Measurements from ENCODE around the gene TBC1D5. TPM values are rescaled to one million over a fixed set of nuclear protein-coding genes. Genes with fewer than 3 reads are reported as not detected.

The TBC1D5 gene
- total RNA-seq, 2 experiments from 2014 or later: 46.3 to 47.8 TPM

GRCh38 chr3:17138246-17139039 is 604.0 kb downstream of the TBC1D5 start:
- TF ChIP-seq, protein P1, sequence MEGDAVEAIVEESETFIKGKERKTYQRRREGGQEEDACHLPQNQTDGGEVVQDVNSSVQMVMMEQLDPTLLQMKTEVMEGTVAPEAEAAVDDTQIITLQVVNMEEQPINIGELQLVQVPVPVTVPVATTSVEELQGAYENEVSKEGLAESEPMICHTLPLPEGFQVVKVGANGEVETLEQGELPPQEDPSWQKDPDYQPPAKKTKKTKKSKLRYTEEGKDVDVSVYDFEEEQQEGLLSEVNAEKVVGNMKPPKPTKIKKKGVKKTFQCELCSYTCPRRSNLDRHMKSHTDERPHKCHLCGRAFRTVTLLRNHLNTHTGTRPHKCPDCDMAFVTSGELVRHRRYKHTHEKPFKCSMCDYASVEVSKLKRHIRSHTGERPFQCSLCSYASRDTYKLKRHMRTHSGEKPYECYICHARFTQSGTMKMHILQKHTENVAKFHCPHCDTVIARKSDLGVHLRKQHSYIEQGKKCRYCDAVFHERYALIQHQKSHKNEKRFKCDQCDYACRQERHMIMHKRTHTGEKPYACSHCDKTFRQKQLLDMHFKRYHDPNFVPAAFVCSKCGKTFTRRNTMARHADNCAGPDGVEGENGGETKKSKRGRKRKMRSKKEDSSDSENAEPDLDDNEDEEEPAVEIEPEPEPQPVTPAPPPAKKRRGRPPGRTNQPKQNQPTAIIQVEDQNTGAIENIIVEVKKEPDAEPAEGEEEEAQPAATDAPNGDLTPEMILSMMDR (IDR thresholded peaks at IDR 0.05): no peak
- no peaks in the 10 kb centered on the region for H3K4me1 Mint-ChIP-seq (ENCODE audit: low read depth)
- POLR2A ChIA-PET: interaction anchor here (0.7 kb wide), 1 partner anchor 155 kb away, joined by 3 read pairs; no protein-coding TSS in a partner anchor
- no peak overlapping the region for H3K4me3 Mint-ChIP-seq
- CTCF ChIA-PET: no interaction called here
- H3K27ac Mint-ChIP-seq: no peak overlapping the region
- intact Hi-C loops (cut with micrococcal nuclease): no loop called here
- ATAC-seq: no peak
- no peaks in the 10 kb centered on the region for H3K36me3 Mint-ChIP-seq (ENCODE audit: low read depth)
- DNase-seq: no peak
- H3K9me3 Mint-ChIP-seq: no peaks in the 10 kb centered on the region
- peaks cover 1% of the 10 kb centered on the region for H3K27me3 Mint-ChIP-seq

DNA sequence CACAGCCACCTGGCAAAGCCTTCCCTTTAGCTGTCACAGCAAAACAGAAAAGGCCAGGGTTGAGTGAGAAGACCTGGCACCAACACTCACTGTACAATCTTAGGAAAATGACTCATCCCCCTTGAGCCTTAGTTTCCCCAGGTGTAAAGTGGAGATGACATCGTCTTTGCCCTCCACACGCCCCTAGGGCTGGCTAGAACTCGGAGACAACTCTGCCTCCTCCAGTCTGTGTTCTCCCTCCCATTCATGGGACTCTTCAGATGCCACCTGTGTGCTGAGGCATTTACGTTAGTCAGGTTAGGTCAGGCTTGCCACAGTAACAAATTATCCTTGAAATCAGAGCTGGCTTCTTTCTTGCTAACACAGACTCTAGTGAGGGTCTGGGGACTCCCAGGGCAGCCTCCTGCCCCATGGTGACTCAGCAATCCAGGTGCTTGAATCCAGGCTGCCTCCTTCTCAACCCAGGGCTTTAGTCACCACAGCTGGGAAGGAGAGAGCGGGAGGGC is 605.1 kb downstream of the TBC1D5 start:
- ATAC-seq (no peak), DNase-seq (no peak)
- POLR2A ChIA-PET: no interaction called here
- H3K27ac Mint-ChIP-seq: no peak overlapping the region
- H3K4me3 Mint-ChIP-seq: no peak overlapping the region
- no peaks in the 10 kb centered on the region for H3K4me1 Mint-ChIP-seq (ENCODE audit: low read depth)
- CTCF ChIA-PET: no interaction called here
- no peaks in the 10 kb centered on the region for H3K36me3 Mint-ChIP-seq (ENCODE audit: low read depth)
- peaks cover 1% of the 10 kb centered on the region for H3K27me3 Mint-ChIP-seq
- H3K9me3 Mint-ChIP-seq: no peaks in the 10 kb centered on the region
- TF ChIP-seq, protein P1 (IDR thresholded peaks at IDR 0.05): no peak
- intact Hi-C loops (cut with micrococcal nuclease): no loop called here

GRCh38 chr3:17136136-17136721 is 606.2 kb downstream of the TBC1D5 start:
- DNase-seq (no peak), ATAC-seq (no peak)
- H3K4me1 Mint-ChIP-seq (ENCODE audit: low read depth): no peaks in the 10 kb centered on the region
- ChIA-PET POLR2A (no interaction called here), CTCF (no interaction called here)
- intact Hi-C loops (cut with micrococcal nuclease): no loop called here
- no peak overlapping the region for H3K4me3 Mint-ChIP-seq
- H3K27ac Mint-ChIP-seq: no peak overlapping the region
- TF ChIP-seq, protein P1 (IDR thresholded peaks at IDR 0.05): no peak
- no peaks in the 10 kb centered on the region for H3K9me3 Mint-ChIP-seq
- H3K36me3 Mint-ChIP-seq (ENCODE audit: low read depth): no peaks in the 10 kb centered on the region
- H3K27me3 Mint-ChIP-seq: peaks cover 1% of the 10 kb centered on the region

DNA sequence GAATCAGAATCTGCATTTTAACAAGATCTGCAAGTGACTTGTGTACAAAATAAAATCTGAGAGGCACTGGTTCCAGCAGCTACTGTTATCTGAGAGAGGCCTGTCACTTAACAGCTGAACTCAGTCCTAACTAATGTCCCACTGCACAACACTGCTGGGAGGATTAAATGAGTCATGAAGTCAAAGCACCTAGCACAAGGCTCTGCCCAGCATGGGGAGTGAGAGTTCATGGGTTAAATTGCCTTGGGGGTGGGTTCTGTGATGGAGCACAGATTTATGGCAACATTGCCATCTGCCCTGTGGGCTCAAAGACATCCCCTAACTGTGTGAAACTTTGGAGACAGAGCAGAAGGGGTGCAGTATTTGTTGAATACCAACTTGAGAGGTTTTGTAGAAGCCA is 606.7 kb downstream of the TBC1D5 start:
- ATAC-seq (no peak), DNase-seq (no peak)
- Mint-ChIP-seq H3K4me3 (no peak overlapping the region), H3K27me3 (peaks cover 1% of the 10 kb centered on the region), H3K9me3 (no peaks in the 10 kb centered on the region), H3K36me3 (ENCODE audit: low read depth) (no peaks in the 10 kb centered on the region), H3K27ac (no peak overlapping the region), H3K4me1 (ENCODE audit: low read depth) (no peaks in the 10 kb centered on the region)
- CTCF ChIA-PET: no interaction called here
- POLR2A ChIA-PET: no interaction called here
- intact Hi-C loops (cut with micrococcal nuclease): no loop called here
- TF ChIP-seq, protein P1 (IDR thresholded peaks at IDR 0.05): no peak
